Astrocyte of the spinal cord (primary cell): ENCODE results near the gene NRAP.

Experiments
- DNase-seq: peaks from one replicate; pipeline ENCODE4 v3.0.0; 2011; ENCODE audit warnings: low read depth, low spot score
- H3K4me3 ChIP-seq: 2 replicates; pipeline ENCODE4 v1.5.1; 2011; ENCODE audit warnings: low read depth, mild to moderate bottlenecking, low read length, moderate library complexity
- in situ Hi-C: cut with HindIII; loops from 2 replicates; pipeline ENCODE4 v1.10.0; 2017; ENCODE audit warnings: low sequenced_read_pairs
- TF ChIP-seq, protein P1 (sequence below): IDR thresholded peaks from 2 replicates; pipeline ENCODE4 v1.5.1; 2012; ENCODE audit warnings: low read depth, mild to moderate bottlenecking, low read length, inconsistent platforms

The NRAP gene

GRCh38 chr10:113693348-113693747 lies 29.5 kb upstream of the NRAP start:
- DNase-seq, result no peak
- in situ Hi-C loops, result no loop called here
- TF ChIP-seq, protein P1, sequence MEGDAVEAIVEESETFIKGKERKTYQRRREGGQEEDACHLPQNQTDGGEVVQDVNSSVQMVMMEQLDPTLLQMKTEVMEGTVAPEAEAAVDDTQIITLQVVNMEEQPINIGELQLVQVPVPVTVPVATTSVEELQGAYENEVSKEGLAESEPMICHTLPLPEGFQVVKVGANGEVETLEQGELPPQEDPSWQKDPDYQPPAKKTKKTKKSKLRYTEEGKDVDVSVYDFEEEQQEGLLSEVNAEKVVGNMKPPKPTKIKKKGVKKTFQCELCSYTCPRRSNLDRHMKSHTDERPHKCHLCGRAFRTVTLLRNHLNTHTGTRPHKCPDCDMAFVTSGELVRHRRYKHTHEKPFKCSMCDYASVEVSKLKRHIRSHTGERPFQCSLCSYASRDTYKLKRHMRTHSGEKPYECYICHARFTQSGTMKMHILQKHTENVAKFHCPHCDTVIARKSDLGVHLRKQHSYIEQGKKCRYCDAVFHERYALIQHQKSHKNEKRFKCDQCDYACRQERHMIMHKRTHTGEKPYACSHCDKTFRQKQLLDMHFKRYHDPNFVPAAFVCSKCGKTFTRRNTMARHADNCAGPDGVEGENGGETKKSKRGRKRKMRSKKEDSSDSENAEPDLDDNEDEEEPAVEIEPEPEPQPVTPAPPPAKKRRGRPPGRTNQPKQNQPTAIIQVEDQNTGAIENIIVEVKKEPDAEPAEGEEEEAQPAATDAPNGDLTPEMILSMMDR, result no peak
- H3K4me3 ChIP-seq, result no peak overlapping the region

DNA sequence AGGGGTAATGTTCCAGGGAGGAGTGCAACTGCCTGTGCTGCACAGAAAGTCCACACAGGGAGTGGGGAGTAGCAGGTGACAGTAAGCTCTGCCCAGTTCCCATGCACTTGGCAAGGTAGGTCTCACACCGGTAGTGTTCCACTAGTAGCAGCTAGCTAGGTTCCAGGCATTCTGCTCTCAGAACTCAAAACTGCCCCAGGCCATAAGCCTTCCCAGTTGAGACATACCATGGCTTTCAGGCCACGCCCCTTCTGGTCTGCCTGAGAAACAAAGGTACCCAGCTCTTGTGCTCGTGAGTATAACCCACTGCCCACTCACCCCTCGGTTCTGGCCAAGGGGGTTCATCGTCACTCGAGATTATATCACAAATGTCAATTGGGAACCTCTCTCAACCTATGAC lies 28.4 kb upstream of the NRAP start:
- no peak for DNase-seq
- TF ChIP-seq, protein P1, result no peak
- in situ Hi-C loops, result no loop called here
- H3K4me3 ChIP-seq, result no peak overlapping the region

DNA sequence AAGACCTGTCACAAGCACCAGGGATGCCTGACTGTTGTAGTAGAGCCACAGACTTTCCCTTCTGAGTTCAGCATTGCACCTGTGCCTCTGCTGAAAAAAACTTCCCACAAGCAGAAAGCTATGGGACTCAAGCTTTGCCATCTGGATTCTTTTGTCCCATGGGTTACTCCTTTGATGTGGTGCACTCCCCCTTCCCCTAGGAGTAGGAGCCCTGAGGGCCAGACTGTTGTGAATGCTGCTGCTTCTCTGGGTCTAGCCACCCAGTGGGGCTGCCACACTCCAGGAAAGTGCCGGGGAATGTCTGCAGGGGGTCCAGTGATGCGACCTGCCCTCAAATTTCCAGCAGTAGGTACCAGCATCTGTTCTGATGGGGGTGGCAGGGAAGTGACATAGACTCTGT lies 27.5 kb upstream of the NRAP start:
- in situ Hi-C loops, result no loop called here
- TF ChIP-seq, protein P1, result no peak
- DNase-seq, result no peak
- no peak overlapping the region for H3K4me3 ChIP-seq

DNA sequence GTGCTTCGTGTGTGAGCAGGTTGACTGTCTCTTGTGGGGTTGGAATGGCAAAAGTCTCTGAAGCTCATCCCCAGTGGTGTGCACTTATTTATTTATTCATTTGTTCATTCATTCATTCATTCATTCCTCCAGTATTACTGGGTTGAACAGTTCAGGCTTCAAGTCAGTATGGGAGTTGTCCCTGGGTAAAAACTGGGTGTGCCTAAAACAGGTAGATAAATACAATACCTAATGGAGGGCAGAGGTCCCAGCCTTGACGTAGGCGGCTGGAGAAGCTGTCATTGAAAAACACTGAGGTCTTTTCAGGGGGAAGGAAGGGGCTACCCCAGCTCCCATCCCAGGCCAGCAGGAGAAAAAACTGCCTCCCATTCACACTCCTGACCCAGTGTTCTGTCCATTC lies 26.9 kb upstream of the NRAP start:
- TF ChIP-seq, protein P1, result no peak

DNA sequence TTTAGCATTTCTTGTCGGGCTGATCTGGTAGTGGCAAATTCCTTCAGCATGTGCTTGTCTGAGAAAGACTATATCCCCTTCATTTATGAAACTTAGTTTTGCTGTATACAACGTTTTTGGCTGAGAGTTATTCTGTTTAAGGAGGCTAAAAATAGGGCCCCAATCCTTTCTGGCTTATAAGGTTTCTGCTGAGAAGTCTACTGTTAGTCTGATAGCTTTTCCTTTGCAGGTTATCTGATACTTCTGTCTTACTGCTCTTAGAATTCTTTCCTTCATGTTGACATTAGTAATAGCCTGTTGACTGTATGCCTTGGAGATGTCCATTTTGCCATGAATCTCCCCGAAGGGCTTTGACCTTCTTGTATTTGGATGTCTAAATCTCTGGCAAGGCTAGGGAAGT lies 25.7 kb upstream of the NRAP start:
- H3K4me3 ChIP-seq, result no peak overlapping the region
- in situ Hi-C loops, result no loop called here
- TF ChIP-seq, protein P1, result no peak
- no peak for DNase-seq

More for the DNA sequence above, 26.9 kb upstream of the NRAP start:
- no peak overlapping the region for H3K4me3 ChIP-seq
- DNase-seq, result no peak
- in situ Hi-C loops, result no loop called here

- TF ChIP-seq, protein P1, result no peak
- DNase-seq, result no peak
- in situ Hi-C loops, result no loop called here
- no peak overlapping the region for H3K4me3 ChIP-seq
Measured at GRCh38 chr10:113689057-113689456, 25.2 kb upstream of the NRAP start.

DNA sequence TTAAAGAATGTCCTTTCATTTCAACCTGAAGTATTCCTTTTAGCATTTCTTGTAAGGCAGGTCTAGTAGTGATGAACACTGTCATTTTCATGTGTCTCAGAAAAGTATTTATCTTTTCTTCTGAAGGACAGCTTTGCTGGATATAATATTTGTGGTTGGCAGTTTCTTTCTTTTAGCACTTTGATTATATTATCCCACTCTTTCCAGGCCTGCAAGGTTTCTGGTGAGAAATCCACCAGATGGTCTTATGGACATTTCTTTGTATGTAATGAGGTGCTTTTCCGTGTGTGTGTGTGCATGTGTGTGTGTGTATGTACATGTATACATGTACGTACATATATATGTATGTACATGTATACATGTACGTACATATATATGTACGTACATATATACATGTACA lies 23.2 kb upstream of the NRAP start:
- TF ChIP-seq, protein P1, result no peak
- in situ Hi-C loops, result no loop called here
- H3K4me3 ChIP-seq, result no peak overlapping the region
- no peak for DNase-seq
